ENCODE measurements around the gene EFCAB13.

EFCAB13 gene

GRCh38 chr17:47323382-47324223 lies at the start of gene EFCAB13:
TSS of gene EFCAB13 (plus strand) at chr17:47323955. CDS start at chr17:47328354, 4,399 bp downstream.
- in situ Hi-C loops (cut with MboI; ENCODE audit: low sequenced_read_pairs): no loop called here

GRCh38 chr17:47274319-47275069 lies 49.3 kb upstream of the EFCAB13 start:
- in situ Hi-C loops (cut with MboI; ENCODE audit: low sequenced_read_pairs): no loop called here

GRCh38 chr17:47275245-47275984 lies 48.3 kb upstream of the EFCAB13 start:
- in situ Hi-C loops (cut with MboI; ENCODE audit: low sequenced_read_pairs): no loop called here

GRCh38 chr17:47276444-47276843 lies 47.3 kb upstream of the EFCAB13 start:
- in situ Hi-C loops (cut with MboI; ENCODE audit: low sequenced_read_pairs): no loop called here

GRCh38 chr17:47276868-47277267 lies 46.9 kb upstream of the EFCAB13 start:
- in situ Hi-C loops (cut with MboI; ENCODE audit: low sequenced_read_pairs): no loop called here

GRCh38 chr17:47277921-47278320 lies 45.8 kb upstream of the EFCAB13 start:
- in situ Hi-C loops (cut with MboI; ENCODE audit: low sequenced_read_pairs): no loop called here

GRCh38 chr17:47278561-47278960 lies 45.2 kb upstream of the EFCAB13 start:
- in situ Hi-C loops (cut with MboI; ENCODE audit: low sequenced_read_pairs): no loop called here

GRCh38 chr17:47279062-47279801 lies 44.5 kb upstream of the EFCAB13 start:
- in situ Hi-C loops (cut with MboI; ENCODE audit: low sequenced_read_pairs): no loop called here

- in situ Hi-C loops (cut with MboI; ENCODE audit: low sequenced_read_pairs): no loop called here
Measured at GRCh38 chr17:47280072-47280811, 43.5 kb upstream of the EFCAB13 start.

GRCh38 chr17:47281216-47281615 lies 42.5 kb upstream of the EFCAB13 start:
- in situ Hi-C loops (cut with MboI; ENCODE audit: low sequenced_read_pairs): no loop called here

GRCh38 chr17:47285003-47285402 lies 38.8 kb upstream of the EFCAB13 start:
- in situ Hi-C loops (cut with MboI; ENCODE audit: low sequenced_read_pairs): no loop called here

- in situ Hi-C loops (cut with MboI; ENCODE audit: low sequenced_read_pairs): no loop called here
Measured at GRCh38 chr17:47286198-47286914, 37.4 kb upstream of the EFCAB13 start.

GRCh38 chr17:47287068-47287467 lies 36.7 kb upstream of the EFCAB13 start:
- in situ Hi-C loops (cut with MboI; ENCODE audit: low sequenced_read_pairs): no loop called here

- in situ Hi-C loops (cut with MboI; ENCODE audit: low sequenced_read_pairs): no loop called here
Measured at GRCh38 chr17:47287639-47288038, 36.1 kb upstream of the EFCAB13 start.

GRCh38 chr17:47288531-47289116 lies 35.1 kb upstream of the EFCAB13 start:
- in situ Hi-C loops (cut with MboI; ENCODE audit: low sequenced_read_pairs): no loop called here

GRCh38 chr17:47289302-47289701 lies 34.5 kb upstream of the EFCAB13 start:
- in situ Hi-C loops (cut with MboI; ENCODE audit: low sequenced_read_pairs): no loop called here

GRCh38 chr17:47290870-47291241 lies 32.9 kb upstream of the EFCAB13 start:
- in situ Hi-C loops (cut with MboI; ENCODE audit: low sequenced_read_pairs): no loop called here

GRCh38 chr17:47291242-47291873 lies 32.4 kb upstream of the EFCAB13 start:
- in situ Hi-C loops (cut with MboI; ENCODE audit: low sequenced_read_pairs): no loop called here

GRCh38 chr17:47292206-47292605 lies 31.5 kb upstream of the EFCAB13 start:
- in situ Hi-C loops (cut with MboI; ENCODE audit: low sequenced_read_pairs): no loop called here
